OCI-LY3 (cell line): ENCODE data around the gene STRADA.

Source experiments
- H2AFZ ChIP-seq: fragments of 200-600, 300-600 bp; shearing (Covaris generic); 2 replicates; pipeline ENCODE4 v1.6.0; 2014; ENCODE audit warnings: antibody characterized with exemption, low read depth, low read length
- H3K27ac ChIP-seq: fragments of 200-600, 300-600 bp; sonication (generic); 2 replicates; pipeline ENCODE4 v1.5.1; 2014; ENCODE audit warnings: mild to moderate bottlenecking, low read length, moderate library complexity, mixed read lengths
- H3K27me3 ChIP-seq: fragments of 200-600, 300-600 bp; sonication (generic); 2 replicates; pipeline ENCODE4 v1.6.1; 2014; ENCODE audit warnings: low read depth, low read length, mixed read lengths
- H3K36me3 ChIP-seq: fragments of 200-600, 300-600 bp; sonication (generic); replicated peaks from 2 replicates; pipeline ENCODE3; 2014; ENCODE audit warnings: low read depth, low read length, mixed read lengths
- H3K4me1 ChIP-seq: fragments of 300-600, 200-600 bp; sonication (generic); 2 replicates; pipeline ENCODE4 v1.6.1; 2014; ENCODE audit warnings: low read length, mixed read lengths
- H3K4me2 ChIP-seq: fragments of 200-600, 300-600 bp; sonication (generic); 2 replicates; pipeline ENCODE4 v1.6.1; 2014; ENCODE audit warnings: low read length, mixed read lengths
- H3K4me3 ChIP-seq: fragments of 300-600, 200-600 bp; sonication (generic); 2 replicates; pipeline ENCODE4 v1.5.1; 2014; ENCODE audit warnings: antibody characterized with exemption, mild to moderate bottlenecking, low read length, moderate library complexity
- H3K79me2 ChIP-seq: fragments of 300-600, 200-600 bp; shearing (Covaris generic); 2 replicates; pipeline ENCODE4 v1.6.1; 2014; ENCODE audit warnings: mild to moderate bottlenecking, low read length, mixed read lengths
- H3K9ac ChIP-seq: fragments of 300-600, 200-600 bp; shearing (Covaris generic); 2 replicates; pipeline ENCODE4 v1.6.0; 2014; ENCODE audit warnings: mild to moderate bottlenecking, low read length, moderate library complexity
- H3K9me3 ChIP-seq: fragments of 200-600, 300-600 bp; shearing (Covaris generic); 2 replicates; pipeline ENCODE4 v1.6.1; 2014; ENCODE audit warnings: low read length, mixed read lengths; ENCODE audit not compliant: insufficient read depth
- H4K20me1 ChIP-seq: fragments of 200-600, 300-600 bp; sonication (generic); 2 replicates; pipeline ENCODE4 v1.6.1; 2016; ENCODE audit warnings: low read length, mixed read lengths; ENCODE audit not compliant: insufficient read depth
- EZH2phosphoT487 ChIP-seq: fragments of 200-600 bp; shearing (Covaris generic); IDR thresholded peaks from 2 replicates; pipeline ENCODE4 v1.6.1; 2018; ENCODE audit warnings: antibody characterized with exemption, mixed run types, low read depth
- TF ChIP-seq, protein P1 (sequence below): fragments of 200-600, 300-600 bp; sonication (generic); IDR thresholded peaks from 2 replicates; pipeline ENCODE4 v1.5.1; 2014; ENCODE audit warnings: antibody characterized with exemption, low read length, low read depth

Gene STRADA

DNA sequence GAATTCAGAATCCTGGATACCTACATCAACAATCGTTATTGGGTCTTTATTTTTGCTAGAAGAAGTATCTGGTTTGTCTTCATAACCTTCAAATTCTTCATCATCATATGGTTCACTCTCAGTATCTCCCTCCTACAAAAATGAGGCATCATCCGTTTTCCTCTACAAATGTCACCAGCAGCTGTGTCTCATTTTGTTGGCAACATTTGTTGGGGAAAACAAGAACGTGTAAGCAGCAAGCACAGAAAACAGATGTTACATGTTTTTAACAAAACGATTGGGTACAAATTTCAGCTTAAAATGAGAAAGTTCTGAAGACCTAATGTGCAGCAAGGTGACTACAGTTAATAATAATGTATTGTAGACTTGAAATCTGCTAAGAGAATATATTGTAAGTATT, 23.1 kb upstream of the STRADA start:
- H3K36me3 ChIP-seq: peaks cover 54% of the 10 kb centered on the region
- H4K20me1 ChIP-seq: peaks cover 10% of the 10 kb centered on the region; the same call in 1 of the 2 replicates
- H3K9me3 ChIP-seq: no peaks in the 10 kb centered on the region
- H3K27ac ChIP-seq: no peak overlapping the region
- H3K79me2 ChIP-seq: peaks cover 56% of the 10 kb centered on the region
- H3K9ac ChIP-seq: no peak overlapping the region
- H2AFZ ChIP-seq: no peak overlapping the region
- TF ChIP-seq, protein P1, sequence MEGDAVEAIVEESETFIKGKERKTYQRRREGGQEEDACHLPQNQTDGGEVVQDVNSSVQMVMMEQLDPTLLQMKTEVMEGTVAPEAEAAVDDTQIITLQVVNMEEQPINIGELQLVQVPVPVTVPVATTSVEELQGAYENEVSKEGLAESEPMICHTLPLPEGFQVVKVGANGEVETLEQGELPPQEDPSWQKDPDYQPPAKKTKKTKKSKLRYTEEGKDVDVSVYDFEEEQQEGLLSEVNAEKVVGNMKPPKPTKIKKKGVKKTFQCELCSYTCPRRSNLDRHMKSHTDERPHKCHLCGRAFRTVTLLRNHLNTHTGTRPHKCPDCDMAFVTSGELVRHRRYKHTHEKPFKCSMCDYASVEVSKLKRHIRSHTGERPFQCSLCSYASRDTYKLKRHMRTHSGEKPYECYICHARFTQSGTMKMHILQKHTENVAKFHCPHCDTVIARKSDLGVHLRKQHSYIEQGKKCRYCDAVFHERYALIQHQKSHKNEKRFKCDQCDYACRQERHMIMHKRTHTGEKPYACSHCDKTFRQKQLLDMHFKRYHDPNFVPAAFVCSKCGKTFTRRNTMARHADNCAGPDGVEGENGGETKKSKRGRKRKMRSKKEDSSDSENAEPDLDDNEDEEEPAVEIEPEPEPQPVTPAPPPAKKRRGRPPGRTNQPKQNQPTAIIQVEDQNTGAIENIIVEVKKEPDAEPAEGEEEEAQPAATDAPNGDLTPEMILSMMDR: no peak
- no peak for TF ChIP-seq EZH2phosphoT487
- H3K27me3 ChIP-seq: no peaks in the 10 kb centered on the region
- no peak overlapping the region for H3K4me2 ChIP-seq
- no peak overlapping the region for H3K4me3 ChIP-seq
- no peaks in the 10 kb centered on the region for H3K4me1 ChIP-seq

DNA sequence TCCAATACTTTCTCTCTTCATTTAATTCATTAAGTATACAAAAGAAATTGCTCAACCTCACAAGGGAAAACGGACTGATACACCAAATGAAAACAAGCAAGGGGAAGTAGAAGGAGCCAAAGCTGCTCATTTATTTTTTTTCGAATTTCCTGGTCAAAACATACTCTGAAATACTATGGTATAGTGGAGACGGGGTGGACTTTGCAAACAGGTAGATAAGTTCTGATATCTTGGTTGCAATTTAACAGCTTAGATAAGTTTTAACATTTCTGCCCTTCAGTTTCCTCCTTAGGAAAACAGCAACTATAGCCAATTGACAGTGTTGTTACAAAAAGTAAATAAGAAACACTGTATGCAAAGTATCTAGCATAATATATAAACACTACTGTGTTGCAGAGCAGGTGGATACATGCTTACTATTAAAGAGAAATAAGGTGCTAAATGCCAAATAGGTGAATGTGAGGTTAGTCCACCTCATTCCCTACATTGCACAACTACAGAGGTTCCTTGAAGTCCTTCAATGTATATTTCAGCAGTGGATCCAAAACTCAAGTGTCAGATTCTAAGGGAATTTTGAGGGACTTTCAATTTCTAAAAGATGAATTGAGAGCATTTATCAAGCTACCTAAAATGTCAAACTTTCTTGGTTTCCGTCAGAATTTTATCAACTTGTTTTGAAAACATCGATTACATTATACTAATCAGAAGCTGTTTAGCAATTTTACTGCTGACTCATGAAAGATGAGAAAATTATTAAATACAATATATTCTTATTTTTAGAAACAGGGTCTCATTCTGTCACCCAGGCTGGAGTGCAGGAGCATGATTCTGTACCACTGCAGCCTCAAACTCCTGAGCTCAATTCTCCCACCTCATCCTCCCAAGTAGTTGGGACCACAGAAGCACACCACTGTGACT, 20.8 kb upstream of the STRADA start:
- no peak overlapping the region for H3K27ac ChIP-seq
- TF ChIP-seq, protein P1: no peak
- TF ChIP-seq EZH2phosphoT487: no peak

DNA sequence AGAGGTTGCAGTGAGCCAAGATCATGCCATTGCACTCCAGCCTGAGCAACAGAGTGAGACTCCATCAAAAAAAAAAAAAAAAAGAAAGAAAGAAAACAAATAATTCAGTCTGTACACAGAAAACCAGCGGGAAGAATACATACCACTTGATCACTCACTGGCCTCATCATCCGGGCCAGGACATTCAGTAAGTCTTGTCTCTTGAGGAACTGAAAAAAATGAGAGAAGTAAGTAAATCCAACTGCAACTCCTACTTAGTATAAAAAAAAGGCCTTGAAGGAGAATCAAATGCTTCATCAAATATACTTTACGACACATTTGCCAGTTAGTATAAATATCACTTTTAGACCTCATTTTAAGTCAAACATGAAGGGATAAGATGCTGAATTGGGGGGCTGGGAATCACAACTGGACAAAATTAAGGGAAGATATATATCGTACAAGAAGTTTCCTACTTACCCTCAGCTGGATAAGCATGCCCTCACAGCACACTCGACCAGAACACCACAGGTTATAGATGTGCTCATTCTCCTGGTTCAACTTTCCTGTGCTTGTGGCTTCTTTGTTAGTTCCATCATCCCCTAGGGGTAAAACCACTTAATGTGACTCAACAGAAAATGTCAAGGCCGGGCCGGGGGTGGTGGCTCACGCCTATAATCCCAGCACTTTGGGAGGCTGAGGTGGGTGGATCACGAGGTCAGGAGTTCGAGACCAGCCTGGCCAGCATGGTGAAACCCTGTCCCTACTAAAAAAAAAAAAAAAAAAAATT, 19.4 kb upstream of the STRADA start:
- TF ChIP-seq, protein P1: no peak
- H3K9ac ChIP-seq: no peak overlapping the region

More for the DNA sequence above, 20.8 kb upstream of the STRADA start:
- peaks cover 4% of the 10 kb centered on the region; the same call in 1 of the 2 replicates for H4K20me1 ChIP-seq
- H3K9me3 ChIP-seq: no peaks in the 10 kb centered on the region
- no peak overlapping the region for H3K9ac ChIP-seq
- peaks cover 57% of the 10 kb centered on the region for H3K36me3 ChIP-seq
- no peak overlapping the region for H3K4me2 ChIP-seq
- no peaks in the 10 kb centered on the region for H3K4me1 ChIP-seq
- H3K79me2 ChIP-seq: peaks cover 33% of the 10 kb centered on the region
- H3K27me3 ChIP-seq: no peaks in the 10 kb centered on the region
- H3K4me3 ChIP-seq: no peak overlapping the region
- H2AFZ ChIP-seq: no peak overlapping the region

DNA sequence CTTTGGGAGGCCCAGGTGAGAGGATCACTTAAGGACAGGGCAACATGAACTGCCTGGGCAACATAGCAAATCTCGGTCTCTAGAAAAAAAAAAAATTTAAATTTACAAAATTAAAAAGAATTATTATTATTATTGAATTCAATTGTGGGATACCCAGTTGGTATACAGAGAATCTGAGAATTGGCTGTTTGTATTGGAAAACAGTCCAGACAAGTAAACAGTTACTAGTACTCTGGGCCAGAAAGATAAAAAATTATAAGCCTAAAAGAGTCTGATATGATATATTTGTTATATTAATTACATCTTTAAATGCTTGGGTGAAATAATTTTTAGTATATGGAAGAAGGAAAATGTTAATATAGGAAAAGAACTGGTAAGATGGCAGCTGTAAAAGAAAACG, 16.8 kb upstream of the STRADA start:
- Histone ChIP-seq H3K36me3 (peaks cover 51% of the 10 kb centered on the region), H3K4me1 (no peaks in the 10 kb centered on the region), H3K4me3 (no peak overlapping the region), H3K27me3 (no peaks in the 10 kb centered on the region), H3K9ac (no peak overlapping the region), H4K20me1 (no peaks in the 10 kb centered on the region), H3K79me2 (no peaks in the 10 kb centered on the region), H2AFZ (no peak overlapping the region), H3K9me3 (no peaks in the 10 kb centered on the region), H3K4me2 (no peak overlapping the region), H3K27ac (no peak overlapping the region)
- TF ChIP-seq, protein P1: no peak

More for the DNA sequence above, 19.4 kb upstream of the STRADA start:
- no peaks in the 10 kb centered on the region for H3K4me1 ChIP-seq
- no peaks in the 10 kb centered on the region for H3K27me3 ChIP-seq
- H4K20me1 ChIP-seq: no peaks in the 10 kb centered on the region
- H2AFZ ChIP-seq: no peak overlapping the region
- no peak overlapping the region for H3K4me2 ChIP-seq
- peaks cover 18% of the 10 kb centered on the region for H3K79me2 ChIP-seq
- H3K36me3 ChIP-seq: peaks cover 57% of the 10 kb centered on the region
- no peak overlapping the region for H3K4me3 ChIP-seq
- H3K9me3 ChIP-seq: no peaks in the 10 kb centered on the region
- H3K27ac ChIP-seq: no peak overlapping the region
